Smooth muscle cell (in vitro differentiated cells): Measurements from ENCODE around the gene GBP1. TPM values are rescaled to one million over a fixed set of nuclear protein-coding genes. Genes with fewer than 3 reads are reported as not detected.

Source experiments
- DNase-seq: peaks from one replicate; lab custom pipeline; 2025; ENCODE audit not compliant: unreplicated experiment; lab: John Stamatoyannopoulos, UW
- H2AFZ ChIP-seq: fragments of 200-600 bp; sonication (generic); 2 replicates; pipeline ENCODE4 v1.6.0; 2016; ENCODE audit warnings: antibody characterized with exemption, low read depth, mild to moderate bottlenecking
- H3F3A ChIP-seq: fragments of 200-600 bp; sonication (generic); 2 replicates; pipeline ENCODE4 v1.6.0; 2017; ENCODE audit warnings: antibody characterized with exemption, low read depth
- H3K27ac ChIP-seq: fragments of 200-600 bp; sonication (generic); 2 replicates; pipeline ENCODE4 v1.5.1; 2016; ENCODE audit warnings: low read depth, mild to moderate bottlenecking
- H3K27me3 ChIP-seq: fragments of 200-600 bp; sonication (generic); 2 replicates; pipeline ENCODE4 v1.6.1; 2016; ENCODE audit warnings: low read depth, mild to moderate bottlenecking
- H3K36me3 ChIP-seq: fragments of 200-600 bp; sonication (generic); 2 replicates; pipeline ENCODE4 v1.5.1; 2016; ENCODE audit warnings: low read depth
- H3K4me1 ChIP-seq: fragments of 200-600 bp; sonication (generic); 2 replicates; pipeline ENCODE4 v1.5.1; 2016; ENCODE audit warnings: low read depth
- H3K4me2 ChIP-seq: fragments of 200-600 bp; sonication (generic); 2 replicates; pipeline ENCODE4 v1.6.0; 2016; ENCODE audit warnings: mild to moderate bottlenecking
- H3K4me3 ChIP-seq: fragments of 200-600 bp; sonication (generic); 2 replicates; pipeline ENCODE4 v1.5.1; 2016; ENCODE audit warnings: mild to moderate bottlenecking
- H3K79me2 ChIP-seq: fragments of 200-600 bp; sonication (generic); 2 replicates; pipeline ENCODE4 v1.6.0; 2016; ENCODE audit warnings: low read depth, mild to moderate bottlenecking
- H3K9ac ChIP-seq: fragments of 200-600 bp; sonication (generic); 2 replicates; pipeline ENCODE4 v1.6.0; 2016; ENCODE audit warnings: low read depth
- H3K9me3 ChIP-seq: fragments of 200-600 bp; sonication (generic); replicated peaks from 2 replicates; pipeline ENCODE4 v1.5.1; 2016; ENCODE audit warnings: low read depth
- H4K20me1 ChIP-seq: fragments of 200-600 bp; sonication (generic); 2 replicates; pipeline ENCODE4 v1.6.0; 2016; ENCODE audit warnings: low read depth
- CTCF ChIP-seq: fragments of 200-600 bp; sonication (generic); IDR thresholded peaks from 2 replicates; pipeline ENCODE4 v1.5.1; 2017; ENCODE audit warnings: borderline replicate concordance, mild to moderate bottlenecking, antibody characterized with exemption; ENCODE audit not compliant: insufficient read depth, poor library complexity, severe bottlenecking
- WGBS: methylation state at CpG from one replicate; pipeline ENCODE4 v1.1.7; 2016; ENCODE audit warnings: low lambda C conversion rate; 5-methylcytosine and 5-hydroxymethylcytosine counted together
- polyA plus RNA-seq: library from polyadenylated mRNA; unstranded; fragments of >200 nt; fragmentation: Nextera tagmentation; extraction: Ambion mirVana; gene quantifications from 2 replicates; pipeline ENCODE4 v1.2.1, GENCODE V29; 2016
- small RNA-seq: library from RNA; depleted of rRNA; stranded (forward); fragments of <200 nt; gene quantifications from one replicate; pipeline ENCODE3, GENCODE V24; 2014
- total RNA-seq: library from RNA; depleted of rRNA; stranded (reverse); fragments of >200 nt; gene quantifications from 2 replicates; pipeline ENCODE4 v1.2.3, GENCODE V29; 2014

Gene GBP1
- total and polyA plus RNA-seq, 2 experiments from 2014 or later = 15.7 to 30.2 TPM

DNA sequence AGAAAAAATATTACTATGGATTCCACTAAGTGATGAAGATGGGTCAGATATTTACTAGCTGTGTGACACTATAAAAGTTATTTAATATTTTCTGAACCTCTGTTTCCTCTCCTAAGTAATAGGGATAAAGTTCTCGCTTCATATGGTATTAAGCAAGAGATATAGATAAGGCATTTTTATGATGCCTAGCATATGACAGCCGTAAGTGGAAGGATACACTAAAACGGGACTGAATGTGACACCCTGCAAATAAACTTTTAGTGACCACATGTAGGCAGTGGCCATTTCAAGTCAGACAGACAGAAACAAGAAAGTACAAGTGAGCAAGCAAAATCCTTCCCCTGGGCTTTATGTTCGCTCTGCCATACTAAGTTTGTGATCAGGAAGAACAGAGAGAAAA is 56.5 kb downstream of the GBP1 start:
- H2AFZ ChIP-seq = no peak overlapping the region
- no peaks in the 10 kb centered on the region for H3K9me3 ChIP-seq
- H3K36me3 ChIP-seq = peaks cover 32% of the 10 kb centered on the region
- no peaks in the 10 kb centered on the region for H3K79me2 ChIP-seq
- no peaks in the 10 kb centered on the region for H3K27me3 ChIP-seq
- no peak overlapping the region for H3K4me2 ChIP-seq
- no peak overlapping the region for H3K9ac ChIP-seq
- DNase-seq = no peak
- no peak overlapping the region for H3K4me3 ChIP-seq
- no peaks in the 10 kb centered on the region for H3F3A ChIP-seq
- 66% methylated on average over 4 of the region's 4 CpGs for WGBS
- TF ChIP-seq CTCF = no peak
- H3K27ac ChIP-seq = no peak overlapping the region
- H3K4me1 ChIP-seq = no peaks in the 10 kb centered on the region
- H4K20me1 ChIP-seq = no peaks in the 10 kb centered on the region

GRCh38 chr1:89005286-89006151 is 59.5 kb downstream of the GBP1 start:
- Histone ChIP-seq H3K79me2 (no peaks in the 10 kb centered on the region), H3K4me3 (no peak overlapping the region), H3K36me3 (peaks cover 27% of the 10 kb centered on the region), H3K4me2 (no peak overlapping the region), H2AFZ (no peak overlapping the region), H3F3A (no peaks in the 10 kb centered on the region), H3K9ac (no peak overlapping the region), H3K27me3 (no peaks in the 10 kb centered on the region), H3K4me1 (no peaks in the 10 kb centered on the region), H3K9me3 (no peaks in the 10 kb centered on the region), H4K20me1 (no peaks in the 10 kb centered on the region), H3K27ac (no peak overlapping the region)
- DNase-seq = no peak
- TF ChIP-seq CTCF = no peak
- 97% methylated on average over 9 of the region's 9 CpGs for WGBS

Small RNA genes within 50 kb of the gene (small RNA-seq; reads per million reads assigned to genes)
- not detected for gene RF00019

Other genes with a start within 250 kb of the GBP1 start
- gene GTF2B, start 173.6 kb downstream of the GBP1 start, total RNA-seq = 74.3 and 75.2 TPM in 2 replicates
- 41.5 and 51.0 TPM in 2 replicates for gene GTF2B, start 173.6 kb downstream of the GBP1 start, polyA plus RNA-seq
- gene KYAT3, start 72.6 kb downstream of the GBP1 start, total RNA-seq = 45.5 and 54.6 TPM in 2 replicates
- gene KYAT3, start 72.6 kb downstream of the GBP1 start, polyA plus RNA-seq = 45.0 and 49.0 TPM in 2 replicates
- gene RBMXL1, start 72.6 kb downstream of the GBP1 start, total RNA-seq = 8.1 and 9.9 TPM in 2 replicates
- gene RBMXL1, start 72.6 kb downstream of the GBP1 start, polyA plus RNA-seq = 4.4 and 5.2 TPM in 2 replicates
- 15.8 and 18.6 TPM in 2 replicates for gene GBP3, start 42.3 kb downstream of the GBP1 start, total RNA-seq
- 5.5 and 6.9 TPM in 2 replicates for gene GBP3, start 42.3 kb downstream of the GBP1 start, polyA plus RNA-seq
- gene GBP2, start 60.9 kb upstream of the GBP1 start, total RNA-seq = 2.1 and 3.1 TPM in 2 replicates
- 2.1 and 3.9 TPM in 2 replicates for gene GBP2, start 60.9 kb upstream of the GBP1 start, polyA plus RNA-seq
- not detected in 2 replicates for gene GBP7, start 110.8 kb upstream of the GBP1 start, total RNA-seq
- gene GBP7, start 110.8 kb upstream of the GBP1 start, polyA plus RNA-seq = not detected in 2 replicates
- 0.31 and 2.5 TPM in 2 replicates for gene GBP4, start 133.7 kb upstream of the GBP1 start, total RNA-seq
- 0.11 and 1.5 TPM in 2 replicates for gene GBP4, start 133.7 kb upstream of the GBP1 start, polyA plus RNA-seq
- gene GBP5, start 207.7 kb upstream of the GBP1 start, total RNA-seq = not detected in 2 replicates
- not detected in 2 replicates for gene GBP5, start 207.7 kb upstream of the GBP1 start, polyA plus RNA-seq